OCI-LY3 (cell line): ENCODE data around the gene ZC3H14.

Experiments
- EZH2phosphoT487 ChIP-seq: fragments of 200-600 bp; shearing (Covaris generic); IDR thresholded peaks from 2 replicates; pipeline ENCODE4 v1.6.1; 2018; ENCODE audit warnings: antibody characterized with exemption, mixed run types, low read depth
- TF ChIP-seq, protein P1 (sequence below): fragments of 200-600, 300-600 bp; sonication (generic); IDR thresholded peaks from 2 replicates; pipeline ENCODE4 v1.5.1; 2014; ENCODE audit warnings: antibody characterized with exemption, low read length, low read depth

DNA sequence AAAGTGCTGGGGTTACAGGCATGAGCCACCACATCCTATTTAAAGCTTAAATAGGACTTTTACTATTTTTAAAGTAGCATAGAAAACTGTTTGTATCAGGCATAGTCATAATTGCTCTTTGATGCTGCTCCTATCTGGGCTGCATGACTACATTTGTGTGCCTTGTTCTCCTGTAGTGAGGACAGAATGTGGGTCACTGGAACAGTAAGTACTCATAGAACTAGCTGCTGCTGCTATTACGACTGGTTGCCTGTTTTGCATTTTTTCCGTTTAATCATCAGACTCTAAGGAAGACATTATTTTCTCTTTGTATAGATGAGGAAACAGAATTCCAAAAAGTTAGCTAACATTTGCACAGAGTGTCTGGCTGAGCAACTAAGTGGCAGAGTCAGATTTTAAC is 42.8 kb downstream of the ZC3H14 start:
- TF ChIP-seq, protein P1, sequence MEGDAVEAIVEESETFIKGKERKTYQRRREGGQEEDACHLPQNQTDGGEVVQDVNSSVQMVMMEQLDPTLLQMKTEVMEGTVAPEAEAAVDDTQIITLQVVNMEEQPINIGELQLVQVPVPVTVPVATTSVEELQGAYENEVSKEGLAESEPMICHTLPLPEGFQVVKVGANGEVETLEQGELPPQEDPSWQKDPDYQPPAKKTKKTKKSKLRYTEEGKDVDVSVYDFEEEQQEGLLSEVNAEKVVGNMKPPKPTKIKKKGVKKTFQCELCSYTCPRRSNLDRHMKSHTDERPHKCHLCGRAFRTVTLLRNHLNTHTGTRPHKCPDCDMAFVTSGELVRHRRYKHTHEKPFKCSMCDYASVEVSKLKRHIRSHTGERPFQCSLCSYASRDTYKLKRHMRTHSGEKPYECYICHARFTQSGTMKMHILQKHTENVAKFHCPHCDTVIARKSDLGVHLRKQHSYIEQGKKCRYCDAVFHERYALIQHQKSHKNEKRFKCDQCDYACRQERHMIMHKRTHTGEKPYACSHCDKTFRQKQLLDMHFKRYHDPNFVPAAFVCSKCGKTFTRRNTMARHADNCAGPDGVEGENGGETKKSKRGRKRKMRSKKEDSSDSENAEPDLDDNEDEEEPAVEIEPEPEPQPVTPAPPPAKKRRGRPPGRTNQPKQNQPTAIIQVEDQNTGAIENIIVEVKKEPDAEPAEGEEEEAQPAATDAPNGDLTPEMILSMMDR: no peak
- TF ChIP-seq EZH2phosphoT487: no peak
